Measurements from ENCODE around the gene ENAH. TPM values are rescaled to one million over a fixed set of nuclear protein-coding genes. Genes with fewer than 3 reads are reported as not detected.

Gene ENAH
- polyA plus RNA-seq, 3 donors = 0.12 TPM; not detected in 2

DNA sequence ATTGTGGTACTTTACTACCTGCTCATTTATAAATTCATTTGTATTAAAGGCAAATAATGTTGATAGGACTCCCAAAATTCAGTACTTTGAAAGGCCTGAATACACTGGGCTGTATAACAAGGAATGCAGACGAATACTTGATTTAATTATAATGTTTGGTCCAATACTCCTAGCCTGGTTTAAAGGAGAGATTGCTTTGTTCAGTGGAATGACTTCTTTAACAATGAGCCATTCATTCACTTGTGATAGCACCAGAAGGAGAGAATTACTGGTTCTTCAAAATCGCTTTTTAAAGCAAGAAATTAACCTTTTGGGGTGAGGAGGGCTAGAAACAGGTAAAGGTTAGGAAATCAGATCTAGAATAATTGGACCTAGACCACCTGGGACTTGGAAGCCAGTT is 28.3 kb upstream of the ENAH start:
- Histone ChIP-seq H3K9ac (ENCODE audit: insufficient read depth, low read length, poor library complexity, severe bottlenecking) (no peak overlapping the region), H3K9me3 (replicated peaks in 1 of 2; ENCODE audit: control insufficient read depth in 1 of 2, insufficient read depth in 1 of 2, low read length in 2 of 2) (no peaks in the 10 kb centered on the region), H3K27ac (ENCODE audit: low read depth in 1 of 2, low read length in 2 of 2) (no peak overlapping the region), H3K36me3 (replicated peaks in 1 of 2; ENCODE audit: control insufficient read depth in 1 of 2, insufficient read depth in 2 of 2, low read length in 2 of 2) (no peaks in the 10 kb centered on the region), H3K4me3 (replicated peaks in 1 of 3; ENCODE audit: low read depth in 2 of 3, low read length in 3 of 3) (no peak overlapping the region), H2AFZ (ENCODE audit: insufficient read depth, low read depth, low read length, poor library complexity, severe bottlenecking) (no peak overlapping the region), H3K27me3 (ENCODE audit: control insufficient read depth in 2 of 2, insufficient read depth in 2 of 2, low read length in 2 of 2) (peaks cover 6 to 19% of the 10 kb centered on the region in 2 donors), H3K79me2 (ENCODE audit: insufficient read depth, low read length) (no peaks in the 10 kb centered on the region), H3K4me2 (replicated peaks; ENCODE audit: extremely low read depth, low read length, poor library complexity, severe bottlenecking) (no peak overlapping the region), H4K20me1 (ENCODE audit: insufficient read depth, low read length) (no peaks in the 10 kb centered on the region), H3K4me1 (ENCODE audit: control insufficient read depth in 1 of 2, insufficient read depth in 2 of 2, low read length in 2 of 2) (peaks cover 5 to 8% of the 10 kb centered on the region in 2 donors)
- 80% methylated on average over 1 of the region's 2 CpGs for WGBS (ENCODE audit: insufficient coverage)
- Mint-ChIP-seq H3K4me3 (no peak overlapping the region), H3K36me3 (no peaks in the 10 kb centered on the region), H3K27ac (no peak overlapping the region), H3K27me3 (ENCODE audit: low read depth in 3 of 3) (peaks cover 28 to 34% (median 32%) of the 10 kb centered on the region in 3 donors), H3K9me3 (no peaks in the 10 kb centered on the region), H3K4me1 (peaks cover 14% of the 10 kb centered on the region)
- intact Hi-C loops (cut with micrococcal nuclease) = no loop called here
- no peak for DNase-seq
- TF ChIP-seq, protein P1, sequence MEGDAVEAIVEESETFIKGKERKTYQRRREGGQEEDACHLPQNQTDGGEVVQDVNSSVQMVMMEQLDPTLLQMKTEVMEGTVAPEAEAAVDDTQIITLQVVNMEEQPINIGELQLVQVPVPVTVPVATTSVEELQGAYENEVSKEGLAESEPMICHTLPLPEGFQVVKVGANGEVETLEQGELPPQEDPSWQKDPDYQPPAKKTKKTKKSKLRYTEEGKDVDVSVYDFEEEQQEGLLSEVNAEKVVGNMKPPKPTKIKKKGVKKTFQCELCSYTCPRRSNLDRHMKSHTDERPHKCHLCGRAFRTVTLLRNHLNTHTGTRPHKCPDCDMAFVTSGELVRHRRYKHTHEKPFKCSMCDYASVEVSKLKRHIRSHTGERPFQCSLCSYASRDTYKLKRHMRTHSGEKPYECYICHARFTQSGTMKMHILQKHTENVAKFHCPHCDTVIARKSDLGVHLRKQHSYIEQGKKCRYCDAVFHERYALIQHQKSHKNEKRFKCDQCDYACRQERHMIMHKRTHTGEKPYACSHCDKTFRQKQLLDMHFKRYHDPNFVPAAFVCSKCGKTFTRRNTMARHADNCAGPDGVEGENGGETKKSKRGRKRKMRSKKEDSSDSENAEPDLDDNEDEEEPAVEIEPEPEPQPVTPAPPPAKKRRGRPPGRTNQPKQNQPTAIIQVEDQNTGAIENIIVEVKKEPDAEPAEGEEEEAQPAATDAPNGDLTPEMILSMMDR (IDR thresholded peaks at IDR 0.05) = no peak

DNA sequence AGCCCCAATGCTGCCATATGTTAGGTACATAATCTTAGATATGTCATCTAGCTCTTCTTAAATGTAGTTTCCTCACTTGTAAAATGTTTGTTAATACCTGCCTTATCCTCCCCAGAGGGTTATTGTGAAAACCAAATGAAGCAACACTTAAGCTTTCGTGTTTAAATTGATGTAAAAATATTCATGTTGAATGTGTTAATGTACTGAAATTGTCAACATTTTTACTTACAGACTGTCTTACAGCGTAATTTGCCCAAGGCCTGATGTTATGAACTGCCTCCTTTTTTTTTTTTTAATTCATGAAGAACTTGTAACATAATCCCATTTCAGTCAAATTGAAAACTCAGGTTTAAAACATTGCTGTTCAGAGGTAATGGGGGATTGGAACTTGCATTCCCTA is 25.6 kb upstream of the ENAH start:
- no peak overlapping the region for H3K9ac ChIP-seq (ENCODE audit: insufficient read depth, low read length, poor library complexity, severe bottlenecking)
- intact Hi-C loops (cut with micrococcal nuclease) = no loop called here
- peaks cover 5 to 8% of the 10 kb centered on the region in 2 donors for H3K4me1 ChIP-seq (ENCODE audit: control insufficient read depth in 1 of 2, insufficient read depth in 2 of 2, low read length in 2 of 2)
- H2AFZ ChIP-seq (ENCODE audit: insufficient read depth, low read depth, low read length, poor library complexity, severe bottlenecking) = no peak overlapping the region
- H3K9me3 Mint-ChIP-seq = peaks cover 0 to 3% (median 0%) of the 10 kb centered on the region in 7 donors
- H3K27ac ChIP-seq (ENCODE audit: low read depth in 1 of 2, low read length in 2 of 2) = no peak overlapping the region
- no peaks in the 10 kb centered on the region for H3K9me3 ChIP-seq (replicated peaks in 1 of 2; ENCODE audit: control insufficient read depth in 1 of 2, insufficient read depth in 1 of 2, low read length in 2 of 2)
- no peaks in the 10 kb centered on the region for H4K20me1 ChIP-seq (ENCODE audit: insufficient read depth, low read length)
- H3K4me3 ChIP-seq (replicated peaks in 1 of 3; ENCODE audit: low read depth in 2 of 3, low read length in 3 of 3) = no peak overlapping the region
- peaks cover 16% of the 10 kb centered on the region for H3K4me1 Mint-ChIP-seq
- H3K27ac Mint-ChIP-seq = no peak overlapping the region
- H3K27me3 ChIP-seq (ENCODE audit: control insufficient read depth in 2 of 2, insufficient read depth in 2 of 2, low read length in 2 of 2) = peaks cover 6 to 19% of the 10 kb centered on the region in 2 donors
- H3K36me3 ChIP-seq (replicated peaks in 1 of 2; ENCODE audit: control insufficient read depth in 1 of 2, insufficient read depth in 2 of 2, low read length in 2 of 2) = no peaks in the 10 kb centered on the region
- no peaks in the 10 kb centered on the region for H3K36me3 Mint-ChIP-seq
- H3K4me3 Mint-ChIP-seq = no peak overlapping the region
- no peak overlapping the region for H3K4me2 ChIP-seq (replicated peaks; ENCODE audit: extremely low read depth, low read length, poor library complexity, severe bottlenecking)
- peaks cover 28 to 42% (median 40%) of the 10 kb centered on the region in 3 donors for H3K27me3 Mint-ChIP-seq (ENCODE audit: low read depth in 3 of 3)
- TF ChIP-seq, protein P1 (IDR thresholded peaks at IDR 0.05) = no peak
- H3K79me2 ChIP-seq (ENCODE audit: insufficient read depth, low read length) = no peaks in the 10 kb centered on the region
- no peak for DNase-seq
- no CpG with 5 or more reads among the region's 2 CpGs for WGBS (ENCODE audit: insufficient coverage)
